WTC11 (cell line): ENCODE results near the gene PLCZ1. TPM values are rescaled to one million over a fixed set of nuclear protein-coding genes. Genes with fewer than 3 reads are reported as not detected.
A peak's percentile ranks its signal among the peaks of the same experiment; 100 is the strongest.
"Not testable (repeated sequence)": the region's sequence is repeated elsewhere in the genome, so short reads cannot be mapped to it uniquely, and the experiment has no call there.

Experiments
- ATAC-seq: fragments of 200-7000 bp; cut with Tn5 transposase; 2 replicates; pipeline ENCODE4 v1.10.0; 2021; ENCODE audit warnings: mild to moderate bottlenecking, moderate library complexity
- CTCF ChIA-PET: fragments of 300-600 bp; sonication (Branson Sonifier 250); formaldehyde crosslinking; loops from one replicate; lab custom pipeline; 2021; ENCODE audit warnings: antibody characterized with exemption; lab: Charles Lee
- POLR2A ChIA-PET: fragments of 350-600 bp; sonication (Branson Sonifier 250); formaldehyde crosslinking; loops from one replicate; lab custom pipeline; 2021; ENCODE audit warnings: antibody characterized with exemption; lab: Charles Lee
- DNase-seq: peaks from one replicate; pipeline ENCODE4 v3.0.0; 2021; ENCODE audit warnings: low spot score
- H3K27ac Mint-ChIP-seq: 2 replicates; pipeline ENCODE4 v1.8.0; 2021; ENCODE audit warnings: mixed read lengths
- H3K27me3 Mint-ChIP-seq: 2 replicates; pipeline ENCODE4 v1.8.0; 2021; ENCODE audit warnings: low read depth, mild to moderate bottlenecking, moderate library complexity, mixed read lengths
- H3K36me3 Mint-ChIP-seq: 2 replicates; pipeline ENCODE4 v1.8.0; 2021; ENCODE audit warnings: mixed read lengths
- H3K4me1 Mint-ChIP-seq: 2 replicates; pipeline ENCODE4 v1.8.0; 2022; ENCODE audit warnings: mixed read lengths
- H3K4me3 Mint-ChIP-seq: 2 replicates; pipeline ENCODE4 v1.8.0; 2021; ENCODE audit warnings: mild to moderate bottlenecking, moderate library complexity, mixed read lengths
- H3K9me3 Mint-ChIP-seq: 2 replicates; pipeline ENCODE4 v1.8.0; 2021; ENCODE audit warnings: mixed read lengths
- ESRRA ChIP-seq: sonication (generic); formaldehyde crosslinking; IDR thresholded peaks from 2 replicates; pipeline ENCODE4 v1.8.1; 2022; ENCODE audit warnings: mild to moderate bottlenecking, missing genetic modification reagents, borderline replicate concordance
- FOXP1 ChIP-seq: sonication (generic); formaldehyde crosslinking; IDR thresholded peaks from 2 replicates; pipeline ENCODE4 v1.8.0; 2022; ENCODE audit warnings: missing genetic modification reagents, mild to moderate bottlenecking, moderate library complexity, borderline replicate concordance
- MAX ChIP-seq: sonication (generic); formaldehyde crosslinking; IDR thresholded peaks from 2 replicates; pipeline ENCODE4 v1.8.0; 2022; ENCODE audit warnings: mild to moderate bottlenecking, missing genetic modification reagents
- NR1H2 ChIP-seq: sonication (generic); formaldehyde crosslinking; IDR thresholded peaks from 2 replicates; pipeline ENCODE4 v1.9.0; 2021; ENCODE audit warnings: mild to moderate bottlenecking, moderate library complexity, missing genetic modification reagents
- NR3C1 ChIP-seq: sonication (generic); formaldehyde crosslinking; conservative IDR thresholded peaks from 2 replicates; pipeline ENCODE4 v1.8.1; 2023; ENCODE audit warnings: low read depth, mild to moderate bottlenecking, missing genetic modification reagents
- SOX15 ChIP-seq: fragments of 250-450 bp; sonication (Bioruptor Pico); IDR thresholded peaks from 2 replicates; pipeline ENCODE4 v1.9.0; 2021; ENCODE audit warnings: mild to moderate bottlenecking
- TCF7 ChIP-seq: sonication (generic); formaldehyde crosslinking; IDR thresholded peaks from 2 replicates; pipeline ENCODE4 v1.8.0; 2022; ENCODE audit warnings: mild to moderate bottlenecking, low read depth, missing genetic modification reagents, moderate library complexity
- TEAD4 ChIP-seq: sonication (generic); formaldehyde crosslinking; IDR thresholded peaks from 2 replicates; pipeline ENCODE4 v1.8.0; 2022; ENCODE audit warnings: mild to moderate bottlenecking, missing genetic modification reagents
- TP53 ChIP-seq: sonication (generic); formaldehyde crosslinking; IDR thresholded peaks from 2 replicates; pipeline ENCODE4 v1.8.1; 2023; ENCODE audit warnings: mild to moderate bottlenecking, missing genetic modification reagents
- ZNF138 ChIP-seq: sonication (generic); formaldehyde crosslinking; conservative IDR thresholded peaks from 2 replicates; pipeline ENCODE4 v1.8.1; 2022; ENCODE audit warnings: mild to moderate bottlenecking, moderate library complexity, missing genetic modification reagents
- ZNF219 ChIP-seq: sonication (generic); formaldehyde crosslinking; IDR thresholded peaks from 2 replicates; pipeline ENCODE4 v1.8.0; 2023; ENCODE audit warnings: missing genetic modification reagents, mild to moderate bottlenecking, borderline replicate concordance
- ZNF232 ChIP-seq: sonication (generic); formaldehyde crosslinking; IDR thresholded peaks from 2 replicates; pipeline ENCODE4 v1.8.0; 2022; ENCODE audit warnings: mild to moderate bottlenecking, missing genetic modification reagents
- ZNF512 ChIP-seq: sonication (generic); formaldehyde crosslinking; IDR thresholded peaks from 2 replicates; pipeline ENCODE4 v1.8.1; 2022; ENCODE audit warnings: missing genetic modification reagents, borderline replicate concordance
- total RNA-seq: library from RNA; stranded (reverse); gene quantifications from 3 replicates; pipeline ENCODE4 v1.2.3, GENCODE V29; 2021
- TF ChIP-seq, protein P1 (sequence below): sonication (generic); formaldehyde crosslinking; IDR thresholded peaks from 2 replicates; pipeline ENCODE4 v1.8.0; 2023; ENCODE audit warnings: missing genetic modification reagents, mild to moderate bottlenecking, borderline replicate concordance
- TF ChIP-seq, protein P2 (sequence below): sonication (generic); formaldehyde crosslinking; IDR thresholded peaks from 2 replicates; pipeline ENCODE4 v1.8.1; 2023; ENCODE audit warnings: mild to moderate bottlenecking, missing genetic modification reagents, borderline replicate concordance

Gene PLCZ1
- total RNA-seq, 1 experiment from 2014 or later = not detected

DNA sequence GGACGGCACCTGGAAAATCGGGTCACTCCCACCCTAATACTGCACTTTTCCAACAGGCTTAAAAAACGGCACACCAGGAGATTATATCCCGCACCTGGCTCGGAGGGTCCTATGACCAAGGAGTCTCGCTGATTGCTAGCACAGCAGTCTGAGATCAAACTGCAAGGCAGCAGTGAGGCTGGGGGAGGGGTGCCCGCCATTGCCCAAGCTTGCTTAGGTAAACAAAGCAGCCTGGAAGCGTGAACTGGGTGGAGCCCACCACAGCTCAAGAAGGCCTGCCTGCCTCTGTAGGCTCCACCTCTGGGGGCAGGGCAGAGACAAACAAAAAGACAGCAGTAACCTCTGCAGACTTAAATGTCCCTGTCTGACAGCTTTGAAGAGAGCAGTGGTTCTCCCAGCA is 47.7 kb upstream of the PLCZ1 start:
- H3K36me3 Mint-ChIP-seq = peaks cover 28% of the 10 kb centered on the region
- H3K4me3 Mint-ChIP-seq, H3K27ac Mint-ChIP-seq, H3K4me1 Mint-ChIP-seq, H3K27me3 Mint-ChIP-seq, CTCF ChIA-PET, POLR2A ChIA-PET, DNase-seq, ATAC-seq: not testable (repeated sequence)
- H3K9me3 Mint-ChIP-seq = peaks cover 66% of the 10 kb centered on the region

GRCh38 chr12:18782827-18783226 is 45.0 kb upstream of the PLCZ1 start:
- Mint-ChIP-seq H3K27ac (no peak overlapping the region), H3K9me3 (peaks cover 83% of the 10 kb centered on the region), H3K27me3 (no peaks in the 10 kb centered on the region), H3K4me3 (no peak overlapping the region), H3K36me3 (peaks cover 34% of the 10 kb centered on the region), H3K4me1 (no peaks in the 10 kb centered on the region)
- CTCF ChIA-PET = no interaction called here
- ATAC-seq = no peak
- POLR2A ChIA-PET = interaction anchor here (0.7 kb wide), 1 partner anchor 30 kb away, joined by 3 read pairs; no protein-coding TSS in a partner anchor
- no peak for DNase-seq
- TF ChIP-seq TEAD4 (no peak), FOXP1 (CRISPR knock-in tag) (no peak), MAX (CRISPR knock-in tag) (no peak), ZNF138 (CRISPR knock-in tag) (no peak), NR1H2 (CRISPR knock-in tag) (no peak), SOX15 (CRISPR knock-in tag) (no peak), NR3C1 (CRISPR knock-in tag) (no peak), TP53 (no peak), ESRRA (no peak)
- TF ChIP-seq, protein P1, sequence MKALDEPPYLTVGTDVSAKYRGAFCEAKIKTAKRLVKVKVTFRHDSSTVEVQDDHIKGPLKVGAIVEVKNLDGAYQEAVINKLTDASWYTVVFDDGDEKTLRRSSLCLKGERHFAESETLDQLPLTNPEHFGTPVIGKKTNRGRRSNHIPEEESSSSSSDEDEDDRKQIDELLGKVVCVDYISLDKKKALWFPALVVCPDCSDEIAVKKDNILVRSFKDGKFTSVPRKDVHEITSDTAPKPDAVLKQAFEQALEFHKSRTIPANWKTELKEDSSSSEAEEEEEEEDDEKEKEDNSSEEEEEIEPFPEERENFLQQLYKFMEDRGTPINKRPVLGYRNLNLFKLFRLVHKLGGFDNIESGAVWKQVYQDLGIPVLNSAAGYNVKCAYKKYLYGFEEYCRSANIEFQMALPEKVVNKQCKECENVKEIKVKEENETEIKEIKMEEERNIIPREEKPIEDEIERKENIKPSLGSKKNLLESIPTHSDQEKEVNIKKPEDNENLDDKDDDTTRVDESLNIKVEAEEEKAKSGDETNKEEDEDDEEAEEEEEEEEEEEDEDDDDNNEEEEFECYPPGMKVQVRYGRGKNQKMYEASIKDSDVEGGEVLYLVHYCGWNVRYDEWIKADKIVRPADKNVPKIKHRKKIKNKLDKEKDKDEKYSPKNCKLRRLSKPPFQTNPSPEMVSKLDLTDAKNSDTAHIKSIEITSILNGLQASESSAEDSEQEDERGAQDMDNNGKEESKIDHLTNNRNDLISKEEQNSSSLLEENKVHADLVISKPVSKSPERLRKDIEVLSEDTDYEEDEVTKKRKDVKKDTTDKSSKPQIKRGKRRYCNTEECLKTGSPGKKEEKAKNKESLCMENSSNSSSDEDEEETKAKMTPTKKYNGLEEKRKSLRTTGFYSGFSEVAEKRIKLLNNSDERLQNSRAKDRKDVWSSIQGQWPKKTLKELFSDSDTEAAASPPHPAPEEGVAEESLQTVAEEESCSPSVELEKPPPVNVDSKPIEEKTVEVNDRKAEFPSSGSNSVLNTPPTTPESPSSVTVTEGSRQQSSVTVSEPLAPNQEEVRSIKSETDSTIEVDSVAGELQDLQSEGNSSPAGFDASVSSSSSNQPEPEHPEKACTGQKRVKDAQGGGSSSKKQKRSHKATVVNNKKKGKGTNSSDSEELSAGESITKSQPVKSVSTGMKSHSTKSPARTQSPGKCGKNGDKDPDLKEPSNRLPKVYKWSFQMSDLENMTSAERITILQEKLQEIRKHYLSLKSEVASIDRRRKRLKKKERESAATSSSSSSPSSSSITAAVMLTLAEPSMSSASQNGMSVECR (CRISPR knock-in tag) = no peak

- H3K9me3 Mint-ChIP-seq = peaks cover 52% of the 10 kb centered on the region
- POLR2A ChIA-PET, DNase-seq, H3K27me3 Mint-ChIP-seq, H3K4me1 Mint-ChIP-seq, ATAC-seq, H3K4me3 Mint-ChIP-seq, H3K27ac Mint-ChIP-seq, CTCF ChIA-PET: not testable (repeated sequence)
- peaks cover 50% of the 10 kb centered on the region for H3K36me3 Mint-ChIP-seq
Observed at GRCh38 chr12:18766479-18766878, 28.7 kb upstream of the PLCZ1 start.

GRCh38 chr12:18755341-18755740 is 17.5 kb upstream of the PLCZ1 start:
- ATAC-seq = no peak
- Mint-ChIP-seq H3K27ac (no peak overlapping the region), H3K27me3 (no peaks in the 10 kb centered on the region), H3K9me3 (peaks cover 6% of the 10 kb centered on the region; the same call in 1 of the 2 replicates), H3K4me3 (no peak overlapping the region), H3K36me3 (peaks cover 1% of the 10 kb centered on the region), H3K4me1 (peaks cover 48% of the 10 kb centered on the region)
- no peak for TF ChIP-seq FOXP1 (CRISPR knock-in tag)
- CTCF ChIA-PET = no interaction called here
- POLR2A ChIA-PET = no interaction called here
- DNase-seq = no peak

GRCh38 chr12:18754124-18754707 is 16.4 kb upstream of the PLCZ1 start:
- DNase-seq = no peak
- 0 out of 2 replicates have a peak, but pooled peaks cover 4% of the 10 kb centered on the region for H3K9me3 Mint-ChIP-seq
- ChIA-PET POLR2A (interaction anchor here (1.2 kb wide), 1 partner anchor 324 kb away, joined by 3 read pairs; no protein-coding TSS in a partner anchor), CTCF (interaction anchor here (0.5 kb wide), 1 partner anchor 489 kb away, joined by 3 read pairs; no protein-coding TSS in a partner anchor)
- H3K4me3 Mint-ChIP-seq = peak overlapping the region; percentile 49
- no peaks in the 10 kb centered on the region for H3K27me3 Mint-ChIP-seq
- H3K36me3 Mint-ChIP-seq = no peaks in the 10 kb centered on the region; the same call in 1 of the 2 replicates
- no peak for ATAC-seq
- peak overlapping the region; percentile 98; the same call in 1 of the 2 replicates for H3K27ac Mint-ChIP-seq
- peaks cover 60% of the 10 kb centered on the region for H3K4me1 Mint-ChIP-seq
- TF ChIP-seq ZNF232 (CRISPR knock-in tag) (no peak), ZNF512 (CRISPR knock-in tag) (no peak), ZNF219 (CRISPR knock-in tag) (no peak), TCF7 (CRISPR knock-in tag) (no peak)
- TF ChIP-seq, protein P2, sequence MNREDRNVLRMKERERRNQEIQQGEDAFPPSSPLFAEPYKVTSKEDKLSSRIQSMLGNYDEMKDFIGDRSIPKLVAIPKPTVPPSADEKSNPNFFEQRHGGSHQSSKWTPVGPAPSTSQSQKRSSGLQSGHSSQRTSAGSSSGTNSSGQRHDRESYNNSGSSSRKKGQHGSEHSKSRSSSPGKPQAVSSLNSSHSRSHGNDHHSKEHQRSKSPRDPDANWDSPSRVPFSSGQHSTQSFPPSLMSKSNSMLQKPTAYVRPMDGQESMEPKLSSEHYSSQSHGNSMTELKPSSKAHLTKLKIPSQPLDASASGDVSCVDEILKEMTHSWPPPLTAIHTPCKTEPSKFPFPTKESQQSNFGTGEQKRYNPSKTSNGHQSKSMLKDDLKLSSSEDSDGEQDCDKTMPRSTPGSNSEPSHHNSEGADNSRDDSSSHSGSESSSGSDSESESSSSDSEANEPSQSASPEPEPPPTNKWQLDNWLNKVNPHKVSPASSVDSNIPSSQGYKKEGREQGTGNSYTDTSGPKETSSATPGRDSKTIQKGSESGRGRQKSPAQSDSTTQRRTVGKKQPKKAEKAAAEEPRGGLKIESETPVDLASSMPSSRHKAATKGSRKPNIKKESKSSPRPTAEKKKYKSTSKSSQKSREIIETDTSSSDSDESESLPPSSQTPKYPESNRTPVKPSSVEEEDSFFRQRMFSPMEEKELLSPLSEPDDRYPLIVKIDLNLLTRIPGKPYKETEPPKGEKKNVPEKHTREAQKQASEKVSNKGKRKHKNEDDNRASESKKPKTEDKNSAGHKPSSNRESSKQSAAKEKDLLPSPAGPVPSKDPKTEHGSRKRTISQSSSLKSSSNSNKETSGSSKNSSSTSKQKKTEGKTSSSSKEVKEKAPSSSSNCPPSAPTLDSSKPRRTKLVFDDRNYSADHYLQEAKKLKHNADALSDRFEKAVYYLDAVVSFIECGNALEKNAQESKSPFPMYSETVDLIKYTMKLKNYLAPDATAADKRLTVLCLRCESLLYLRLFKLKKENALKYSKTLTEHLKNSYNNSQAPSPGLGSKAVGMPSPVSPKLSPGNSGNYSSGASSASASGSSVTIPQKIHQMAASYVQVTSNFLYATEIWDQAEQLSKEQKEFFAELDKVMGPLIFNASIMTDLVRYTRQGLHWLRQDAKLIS = no peak
